ENCODE data around the gene UBE2S.

Gene UBE2S

DNA sequence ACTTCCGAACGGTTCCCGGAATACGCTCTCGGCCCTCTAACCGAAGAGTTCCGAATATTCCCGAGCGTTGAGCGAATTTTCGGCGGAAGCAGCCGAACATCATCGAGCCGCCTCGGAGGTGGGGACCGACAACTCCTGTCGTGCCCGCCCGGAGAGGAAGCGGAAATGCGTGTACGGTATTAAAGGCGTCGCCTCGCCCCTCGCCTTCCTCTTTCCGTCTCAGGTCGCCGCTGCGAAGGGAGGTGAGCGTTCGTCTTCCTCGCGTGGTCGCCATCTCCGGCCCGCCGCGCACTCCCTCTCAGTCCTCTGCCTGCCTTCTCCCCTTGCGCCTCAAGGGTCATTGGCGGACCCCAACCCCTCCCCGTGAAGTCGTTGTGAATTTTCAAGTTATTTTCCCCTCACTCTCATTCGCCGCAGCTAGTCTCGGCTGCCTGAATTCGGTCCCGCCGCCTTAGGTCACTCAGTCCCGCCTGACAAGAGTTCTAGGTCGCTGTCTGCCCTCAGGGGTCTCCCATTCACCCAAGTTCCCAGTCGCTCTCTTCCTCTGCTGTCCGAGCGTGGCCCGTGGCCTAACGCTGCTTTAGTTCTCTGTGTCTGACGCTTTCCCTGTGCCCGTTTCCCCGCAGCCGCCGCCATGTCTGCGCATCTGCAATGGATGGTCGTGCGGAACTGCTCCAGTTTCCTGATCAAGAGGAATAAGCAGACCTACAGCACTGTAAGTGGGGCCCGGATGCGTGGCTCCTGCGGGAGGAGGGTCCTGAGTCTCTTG lies 21.7 kb downstream of the UBE2S start, which contains the start of gene RPL28:
RPL28 (plus strand) TSS at position 209 of the 769 bp plus-strand sequence; CDS start at position 635, 426 bp downstream.
- Histone ChIP-seq H3K79me2 (ENCODE audit: insufficient read depth, low read length) (peaks cover 60% of the 10 kb centered on the region), H3K4me3 (ENCODE audit: low read length, poor library complexity, severe bottlenecking) (peak within 1 kb of the TSS; percentile 100), H3K9ac (ENCODE audit: low read depth, low read length, poor library complexity, severe bottlenecking) (peak within 1 kb of the TSS; percentile 99), H3F3A (ENCODE audit: low read depth) (no peaks in the 10 kb centered on the region), H3K27me3 (ENCODE audit: insufficient read depth, low read length, poor library complexity, severe bottlenecking) (no peaks in the 10 kb centered on the region), H4K20me1 (ENCODE audit: insufficient read depth, low read length, poor library complexity, severe bottlenecking) (peaks cover 51% of the 10 kb centered on the region), H3K36me3 (ENCODE audit: insufficient read depth, low read length) (peaks cover 23% of the 10 kb centered on the region; the same call in 1 of the 2 replicates), H3K4me1 (ENCODE audit: insufficient read depth, low read length, poor library complexity, severe bottlenecking) (peaks cover 49% of the 10 kb centered on the region), H3K9me2 (replicated peaks; ENCODE audit: low read depth, low read length) (no peaks in the 10 kb centered on the region), H2AFZ (ENCODE audit: low read length) (peak within 1 kb of the TSS; percentile 85), H3K9me3 (ENCODE audit: insufficient read depth, low read depth, low read length) (no peaks in the 10 kb centered on the region), H3K4me2 (ENCODE audit: low read depth, low read length, poor library complexity, severe bottlenecking) (peak within 1 kb of the TSS; percentile 100)
- TF ChIP-seq CTCF (conservative IDR thresholded peaks at IDR 0.05; ENCODE audit: low read length) (no peak), EZH2phosphoT487 (IDR thresholded peaks at IDR 0.05; ENCODE audit: borderline replicate concordance) (no peak)

GRCh38 chr19:55384920-55385723 lies 22.5 kb downstream of the UBE2S start:
- Histone ChIP-seq H3K79me2 (ENCODE audit: insufficient read depth, low read length) (peaks cover 58% of the 10 kb centered on the region), H3F3A (ENCODE audit: low read depth) (no peaks in the 10 kb centered on the region)

More at GRCh38 chr19:55384920-55385723, 22.5 kb downstream of the UBE2S start:
- Histone ChIP-seq H3K4me2 (ENCODE audit: low read depth, low read length, poor library complexity, severe bottlenecking) (peak overlapping the region; percentile 75), H3K4me3 (ENCODE audit: low read length, poor library complexity, severe bottlenecking) (peak overlapping the region; percentile 100), H3K9me3 (ENCODE audit: insufficient read depth, low read depth, low read length) (no peaks in the 10 kb centered on the region), H2AFZ (ENCODE audit: low read length) (peak overlapping the region; percentile 85), H3K9me2 (replicated peaks; ENCODE audit: low read depth, low read length) (no peaks in the 10 kb centered on the region), H3K36me3 (ENCODE audit: insufficient read depth, low read length) (peaks cover 23% of the 10 kb centered on the region; the same call in 1 of the 2 replicates), H3K4me1 (ENCODE audit: insufficient read depth, low read length, poor library complexity, severe bottlenecking) (peaks cover 49% of the 10 kb centered on the region), H4K20me1 (ENCODE audit: insufficient read depth, low read length, poor library complexity, severe bottlenecking) (peaks cover 43% of the 10 kb centered on the region), H3K9ac (ENCODE audit: low read depth, low read length, poor library complexity, severe bottlenecking) (peak overlapping the region; percentile 99), H3K27me3 (ENCODE audit: insufficient read depth, low read length, poor library complexity, severe bottlenecking) (no peaks in the 10 kb centered on the region)
- TF ChIP-seq CTCF (conservative IDR thresholded peaks at IDR 0.05; ENCODE audit: low read length) (no peak), EZH2phosphoT487 (IDR thresholded peaks at IDR 0.05; ENCODE audit: borderline replicate concordance) (no peak)
